Activated CD8-positive, alpha-beta memory T cell treated with anti-CD3 and anti-CD28 coated beads, Interleukin-2, amount 50 U/mL, for 48 hours (primary cell): ENCODE results near the gene PSRC1.
"Not testable (repeated sequence)": the region's sequence is repeated elsewhere in the genome, so short reads cannot be mapped to it uniquely, and the experiment has no call there.

Experiments used
- DNase-seq: peaks from one replicate; pipeline ENCODE4 v3.0.0-alpha.2; 2020

The PSRC1 gene

DNA sequence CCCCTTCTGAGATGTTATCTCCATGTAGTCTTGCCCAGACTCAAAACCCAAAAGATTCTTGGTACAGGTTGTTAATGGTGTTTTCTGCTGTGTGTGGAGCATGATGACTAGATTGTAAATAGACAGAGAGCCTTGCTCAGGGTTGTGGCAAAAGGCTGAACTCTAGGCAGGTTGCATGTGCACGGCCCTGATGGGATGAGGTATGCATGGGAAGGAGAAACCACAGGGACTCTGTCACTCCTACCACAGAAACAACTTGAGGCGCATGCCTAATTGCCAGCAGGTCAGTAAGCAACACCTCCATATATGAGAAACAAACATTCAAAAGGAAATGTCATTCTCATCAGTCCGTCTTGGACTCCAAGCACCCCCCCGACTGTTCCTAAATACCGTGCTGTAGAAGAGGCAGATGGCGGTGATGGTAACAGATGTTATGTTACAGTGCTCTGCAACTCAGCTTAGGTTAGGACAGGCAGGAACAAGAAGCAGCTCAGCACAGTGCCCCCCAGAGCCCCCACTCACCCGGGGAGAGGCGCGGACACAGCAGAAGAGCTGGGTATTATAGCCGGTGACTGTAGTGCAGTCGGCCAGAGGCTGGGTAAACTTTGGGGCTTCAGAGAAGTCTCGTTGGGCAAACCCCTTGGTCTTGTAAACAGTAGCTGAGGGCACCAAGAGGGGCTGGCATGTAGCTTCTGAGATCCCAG is 12.9 kb upstream of the PSRC1 start:
- DNase-seq, result no peak

DNA sequence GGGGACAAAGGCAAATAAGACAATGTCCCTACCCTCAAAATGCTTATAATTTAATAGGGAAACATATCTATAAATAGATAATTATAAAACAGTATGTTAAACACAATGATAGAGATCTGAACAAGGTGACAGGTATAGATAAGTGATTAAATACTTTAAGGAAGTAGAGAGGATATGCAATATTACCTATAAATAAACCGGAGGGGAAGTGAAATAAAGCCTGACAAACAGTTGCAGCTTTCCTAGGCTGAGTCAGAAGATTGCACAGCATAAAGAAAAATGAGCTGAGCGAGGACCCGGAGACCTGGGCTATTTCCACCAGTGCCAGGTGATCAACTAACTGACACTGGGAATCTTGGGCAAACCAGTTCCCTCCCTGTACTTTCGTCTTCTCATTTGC is 11.5 kb upstream of the PSRC1 start:
- no peak for DNase-seq

DNA sequence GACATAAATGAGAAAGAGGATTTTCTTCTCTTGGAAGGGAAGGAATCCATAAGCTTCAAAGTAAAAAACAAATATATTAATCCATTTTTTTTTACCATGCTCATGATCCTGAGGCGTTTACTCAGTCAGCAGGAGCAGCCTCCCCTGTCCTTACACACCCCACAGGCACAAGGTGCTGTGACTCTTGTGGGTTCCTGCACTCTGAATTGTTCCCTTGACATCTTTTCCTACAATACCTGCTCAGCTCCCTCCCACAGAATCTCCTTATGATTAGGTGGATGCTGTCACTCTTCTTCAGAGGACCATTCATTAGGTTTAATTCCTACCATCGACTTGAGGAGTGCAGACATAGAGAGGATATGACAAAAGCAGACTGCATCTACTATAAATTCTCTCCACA is 10.1 kb upstream of the PSRC1 start:
- no peak for DNase-seq

DNA sequence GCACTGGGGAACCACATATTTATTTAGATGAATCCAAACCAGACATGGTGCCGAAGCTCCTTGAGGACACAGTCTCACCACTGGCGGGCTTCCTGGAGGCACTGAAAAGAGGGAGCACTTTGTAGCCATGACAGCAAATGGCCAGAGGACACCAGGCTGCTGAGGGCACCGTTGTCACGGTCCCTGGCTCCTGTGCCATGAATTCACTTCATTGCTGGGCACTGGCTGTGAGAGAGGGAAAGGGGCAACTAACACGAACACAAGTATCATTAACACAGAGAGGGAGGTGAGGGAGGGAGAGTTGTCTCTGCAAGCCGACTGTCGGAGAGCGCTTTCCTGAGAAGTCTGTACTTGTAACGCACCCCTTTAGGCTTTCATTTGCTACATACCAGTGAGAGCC is 9.4 kb upstream of the PSRC1 start:
- DNase-seq, result no peak

DNA sequence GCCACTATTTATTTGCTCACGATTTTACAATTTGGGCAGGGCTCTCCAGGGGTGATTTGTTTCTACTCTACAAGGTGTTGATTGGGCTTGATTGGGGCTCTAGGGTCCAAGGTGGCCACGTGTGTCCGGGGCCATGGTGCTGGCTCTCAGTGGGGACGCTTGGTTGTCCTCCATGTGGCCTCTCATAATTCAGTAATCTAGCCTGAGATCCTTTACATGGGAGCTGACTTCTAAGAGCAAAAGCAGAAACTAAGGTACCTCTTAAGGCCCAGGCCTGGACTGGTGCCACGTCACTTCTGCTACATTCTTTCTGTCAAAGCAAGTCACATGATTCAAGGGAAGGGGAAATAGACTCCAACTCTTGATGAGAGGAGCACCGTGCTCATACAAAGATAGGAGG is 8.1 kb upstream of the PSRC1 start:
- DNase-seq, result no peak

DNA sequence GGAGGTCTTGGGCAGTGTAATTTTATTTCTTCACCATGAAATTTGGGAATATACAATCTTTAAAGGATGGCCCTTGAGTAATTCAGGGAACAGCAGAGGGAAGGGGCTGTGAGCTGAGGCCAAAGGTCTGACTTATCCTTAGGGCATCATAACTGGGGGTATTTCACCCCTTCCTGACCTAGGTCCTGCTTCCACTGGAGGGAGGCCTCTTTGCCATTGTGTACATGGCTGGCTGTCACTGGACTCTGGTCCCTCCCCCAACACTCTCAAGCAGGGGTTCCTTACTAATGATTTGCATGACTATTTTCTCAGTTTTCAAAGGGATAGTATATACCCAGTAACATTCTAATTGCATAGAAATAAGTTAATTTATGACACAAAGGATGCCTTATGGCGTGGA is 7.2 kb upstream of the PSRC1 start:
- no peak for DNase-seq

DNA sequence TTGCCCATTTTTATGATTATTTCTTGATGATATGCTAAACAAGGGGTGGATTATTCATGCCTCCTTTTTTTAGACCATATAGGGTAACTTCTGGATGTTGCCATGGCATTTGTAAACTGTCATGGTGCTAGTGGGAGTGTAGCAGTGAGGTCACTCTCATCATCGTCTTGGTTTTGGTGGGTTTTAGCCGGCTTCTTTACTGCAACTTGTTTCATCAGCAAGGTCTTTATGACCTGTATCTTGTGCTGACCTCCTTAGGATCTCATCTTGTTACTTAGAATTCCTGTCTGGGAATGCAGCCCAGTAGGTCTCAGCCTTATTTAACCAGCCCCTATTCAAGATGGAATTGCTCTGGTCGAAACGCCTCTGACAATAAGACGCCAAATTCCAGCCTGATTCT is 3.8 kb upstream of the PSRC1 start:
- DNase-seq, result not testable (repeated sequence)

DNA sequence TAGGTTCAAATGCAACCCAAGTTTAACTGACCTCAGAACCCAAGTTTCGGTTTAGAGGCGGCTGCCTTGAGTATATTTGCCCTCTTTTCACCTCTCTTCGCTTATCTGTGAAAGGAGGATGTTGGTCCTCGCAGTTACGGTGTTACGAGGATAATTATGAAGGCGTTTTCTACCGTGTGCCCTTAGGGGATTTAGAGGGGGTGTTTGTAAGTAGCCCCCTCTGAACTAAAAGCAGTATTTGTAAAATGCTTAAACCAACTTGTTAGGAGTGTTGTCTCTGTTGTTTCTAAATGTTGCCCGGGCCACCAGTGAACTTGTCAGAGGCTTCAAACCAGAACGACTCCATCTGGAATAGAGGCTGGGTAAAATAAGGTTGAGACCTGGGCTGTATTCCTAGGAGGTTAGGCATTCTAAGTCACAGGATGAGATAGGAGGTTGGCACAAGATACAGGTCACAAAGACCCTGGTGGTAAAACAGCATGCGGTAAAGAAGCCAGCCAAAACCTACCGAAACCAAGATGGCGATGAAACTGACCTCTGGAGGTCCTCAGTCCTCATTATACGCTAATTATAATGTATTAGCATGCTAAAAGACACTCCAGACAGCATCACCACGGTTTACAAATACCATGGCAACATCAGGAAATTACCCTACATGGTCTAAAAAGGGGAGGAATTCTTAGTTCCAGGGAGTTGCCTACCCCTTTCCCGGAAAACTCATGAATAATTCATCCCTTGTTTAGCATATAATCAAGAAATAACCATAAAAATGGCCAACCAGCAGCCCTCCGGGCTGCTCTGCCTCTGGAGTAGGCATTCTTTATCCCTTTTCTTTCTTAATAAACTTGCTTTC is 1.0 kb upstream of the PSRC1 start:
- no peak for DNase-seq

DNA sequence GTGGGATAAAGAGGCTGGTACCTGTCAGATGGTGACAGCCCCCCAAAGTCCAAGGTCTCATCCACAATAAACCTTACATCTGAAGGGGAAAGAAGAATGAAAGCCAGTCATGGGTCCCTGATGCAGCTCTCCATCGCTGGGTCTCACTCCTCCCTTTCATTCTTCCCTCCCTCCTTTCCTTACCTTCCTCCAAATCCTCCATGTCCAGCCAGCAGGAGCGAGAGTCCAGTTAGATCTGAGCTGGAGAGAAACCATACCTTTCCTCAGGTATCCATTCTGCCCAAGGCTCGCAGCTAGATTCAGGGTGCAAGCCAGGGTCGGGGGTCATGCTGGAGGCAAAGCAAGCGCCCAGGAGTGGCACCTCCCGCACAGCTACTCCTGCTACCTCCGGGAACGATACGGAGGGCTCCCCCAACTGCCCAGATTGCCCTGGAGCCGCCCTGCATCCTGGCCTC is 421 bp downstream of the PSRC1 start:
- DNase-seq, result no peak

DNA sequence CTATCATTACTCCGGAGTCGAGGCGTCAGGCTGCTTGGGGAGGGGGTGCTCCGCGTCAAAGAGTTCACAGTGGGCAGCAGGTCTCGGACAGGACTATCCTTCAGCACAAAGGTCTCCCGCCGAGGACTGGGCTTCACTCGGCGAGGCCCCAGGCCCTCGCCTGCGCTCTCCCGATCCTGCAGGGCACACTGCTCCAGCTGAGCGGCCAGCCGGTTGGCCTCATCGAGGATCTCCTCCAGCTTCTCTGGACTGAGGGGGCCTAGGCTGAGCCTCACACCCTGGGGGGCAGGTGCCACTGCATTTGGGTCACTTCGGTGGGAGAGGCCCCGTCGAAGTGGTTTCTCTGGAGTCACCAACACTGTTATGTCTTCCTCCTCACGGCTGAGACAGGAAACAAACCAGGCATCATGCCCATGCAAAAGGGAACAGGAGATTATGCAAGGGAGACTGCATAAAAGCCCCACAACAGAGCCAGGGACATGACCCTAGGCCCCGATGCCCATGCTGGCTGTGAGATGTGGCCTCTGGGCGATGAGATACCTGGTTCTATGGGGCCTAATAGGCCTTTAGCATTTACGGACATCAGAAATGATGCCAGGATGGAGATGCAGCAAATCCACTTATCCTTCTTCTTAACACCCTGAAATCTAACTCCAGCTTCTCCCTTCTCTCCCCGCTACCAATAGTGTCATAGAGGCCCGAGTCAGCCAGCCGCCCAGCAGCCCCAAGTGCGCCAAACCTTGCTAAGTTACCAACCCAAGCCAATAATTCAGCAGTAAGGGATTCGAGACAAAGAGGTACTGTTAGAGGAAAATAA is 1.1 kb downstream of the PSRC1 start:
- DNase-seq, result no peak

DNA sequence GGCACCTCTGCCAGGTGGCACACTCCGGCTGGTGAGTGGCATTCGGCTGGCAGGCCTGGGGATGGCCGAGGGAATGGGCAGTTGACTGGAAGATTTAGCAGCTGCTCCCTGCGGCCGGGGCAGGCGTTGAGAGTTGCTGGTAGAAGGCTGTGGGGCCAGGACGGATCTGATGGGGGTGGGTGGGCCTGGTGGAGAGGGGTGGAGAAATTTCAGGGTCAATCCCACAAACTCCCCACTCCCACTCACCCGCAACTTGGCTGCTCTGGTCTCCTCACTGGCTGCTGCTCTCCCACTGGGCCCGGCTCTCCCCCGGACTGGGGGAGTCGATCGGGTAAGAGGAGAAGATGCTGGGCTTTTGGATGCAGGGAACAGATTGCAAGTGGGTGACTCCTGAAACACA is 2.1 kb downstream of the PSRC1 start:
- no peak for DNase-seq

DNA sequence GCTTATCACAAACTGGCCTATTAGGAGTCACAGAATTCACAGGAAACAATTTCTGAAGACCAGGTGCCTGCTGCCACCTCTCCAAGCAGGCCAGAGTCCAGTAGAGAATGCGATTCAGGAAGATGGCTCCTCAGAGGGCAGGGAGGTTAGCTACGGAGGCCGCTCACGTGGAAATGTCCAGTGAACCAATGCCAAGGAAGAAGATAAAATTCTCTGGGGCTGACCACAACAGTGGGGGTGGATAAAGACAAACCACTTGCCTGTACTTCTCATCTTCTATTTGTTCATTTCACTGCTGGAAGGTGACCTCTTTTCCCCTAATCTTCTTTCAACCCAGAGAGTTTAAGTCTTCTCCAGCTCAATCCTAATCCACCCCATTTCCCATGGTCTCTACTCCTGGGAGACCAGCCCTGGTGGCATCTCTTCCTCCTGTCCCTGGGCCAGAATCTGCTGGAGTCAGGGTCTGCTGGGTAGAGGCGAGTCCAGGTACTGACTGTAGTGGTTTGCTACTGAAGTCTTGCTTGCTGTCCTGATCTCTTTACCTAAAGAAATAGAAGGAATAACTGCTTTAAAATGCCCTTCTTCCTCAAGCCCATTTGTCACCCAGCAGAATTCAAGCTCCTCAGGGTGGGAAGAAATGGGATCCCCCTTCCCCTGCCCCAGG is 3.2 kb downstream of the PSRC1 start:
- DNase-seq, result no peak

DNA sequence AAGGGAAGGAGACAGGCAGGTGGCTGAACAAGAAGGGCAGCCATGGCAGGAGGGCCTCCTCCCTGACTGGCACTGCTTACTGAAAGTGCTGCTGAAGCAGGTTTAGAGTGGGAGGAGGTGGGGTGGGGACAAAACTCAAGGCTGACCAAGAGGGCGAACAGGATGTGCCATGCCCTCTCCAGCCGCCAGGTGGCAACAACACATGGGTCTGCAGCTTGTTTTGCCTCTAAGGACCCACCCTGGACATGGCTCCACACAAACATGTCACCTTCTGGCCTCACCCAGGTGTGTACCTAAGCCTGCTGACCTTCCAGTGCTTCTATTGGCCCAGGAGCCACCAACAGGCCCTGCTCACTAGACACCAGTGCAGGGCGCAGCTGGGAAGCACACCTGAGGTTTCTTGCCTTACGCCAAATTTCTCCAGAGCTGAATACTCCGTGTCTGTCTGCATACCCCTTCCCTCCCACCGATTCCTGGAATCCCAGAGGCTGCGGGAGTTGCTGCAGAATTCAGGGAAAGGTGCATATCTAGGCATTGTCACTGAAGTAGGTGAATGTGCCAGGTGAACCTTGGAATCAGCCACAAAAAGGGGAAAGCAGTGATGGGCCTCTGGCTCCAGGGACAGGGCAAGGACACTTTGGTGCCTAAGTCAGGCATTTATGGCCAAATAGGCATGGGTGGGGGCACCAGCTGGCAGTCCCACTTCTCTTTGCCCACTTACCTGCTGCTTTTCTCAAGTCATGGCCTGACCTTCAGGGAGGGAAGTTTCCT is 5.3 kb downstream of the PSRC1 start:
- DNase-seq, result peak; percentile 86

DNA sequence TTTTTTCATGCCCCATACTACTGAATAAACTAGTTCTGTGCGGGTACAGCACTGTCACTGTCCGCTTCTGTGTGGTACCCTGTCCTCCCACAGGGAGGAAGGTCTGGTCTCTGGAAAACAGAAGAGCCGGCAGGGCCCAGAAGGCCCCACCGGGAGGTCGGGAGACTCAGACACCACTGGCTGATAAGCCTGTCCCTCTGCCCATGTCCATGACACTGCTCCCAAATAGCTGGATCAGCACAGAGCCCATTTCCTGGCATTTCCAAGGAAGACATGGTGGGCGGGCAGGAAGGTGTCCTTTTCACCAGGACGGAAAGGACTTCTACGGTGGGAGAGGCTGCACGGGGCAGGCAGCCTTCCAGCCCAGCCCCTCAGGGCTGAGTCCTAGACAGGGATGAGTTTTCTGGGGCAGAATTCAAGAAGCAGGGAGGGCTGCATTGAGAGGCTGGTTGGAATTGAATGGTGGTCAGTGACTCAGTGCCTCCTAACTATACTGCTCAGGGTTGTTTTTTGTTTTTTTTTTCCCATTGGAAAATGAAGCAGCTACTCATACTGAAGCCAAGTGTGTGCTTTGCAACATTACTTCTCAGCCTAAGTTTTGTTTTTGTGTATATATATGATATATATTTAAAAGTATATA is 7.1 kb downstream of the PSRC1 start:
- DNase-seq, result no peak

DNA sequence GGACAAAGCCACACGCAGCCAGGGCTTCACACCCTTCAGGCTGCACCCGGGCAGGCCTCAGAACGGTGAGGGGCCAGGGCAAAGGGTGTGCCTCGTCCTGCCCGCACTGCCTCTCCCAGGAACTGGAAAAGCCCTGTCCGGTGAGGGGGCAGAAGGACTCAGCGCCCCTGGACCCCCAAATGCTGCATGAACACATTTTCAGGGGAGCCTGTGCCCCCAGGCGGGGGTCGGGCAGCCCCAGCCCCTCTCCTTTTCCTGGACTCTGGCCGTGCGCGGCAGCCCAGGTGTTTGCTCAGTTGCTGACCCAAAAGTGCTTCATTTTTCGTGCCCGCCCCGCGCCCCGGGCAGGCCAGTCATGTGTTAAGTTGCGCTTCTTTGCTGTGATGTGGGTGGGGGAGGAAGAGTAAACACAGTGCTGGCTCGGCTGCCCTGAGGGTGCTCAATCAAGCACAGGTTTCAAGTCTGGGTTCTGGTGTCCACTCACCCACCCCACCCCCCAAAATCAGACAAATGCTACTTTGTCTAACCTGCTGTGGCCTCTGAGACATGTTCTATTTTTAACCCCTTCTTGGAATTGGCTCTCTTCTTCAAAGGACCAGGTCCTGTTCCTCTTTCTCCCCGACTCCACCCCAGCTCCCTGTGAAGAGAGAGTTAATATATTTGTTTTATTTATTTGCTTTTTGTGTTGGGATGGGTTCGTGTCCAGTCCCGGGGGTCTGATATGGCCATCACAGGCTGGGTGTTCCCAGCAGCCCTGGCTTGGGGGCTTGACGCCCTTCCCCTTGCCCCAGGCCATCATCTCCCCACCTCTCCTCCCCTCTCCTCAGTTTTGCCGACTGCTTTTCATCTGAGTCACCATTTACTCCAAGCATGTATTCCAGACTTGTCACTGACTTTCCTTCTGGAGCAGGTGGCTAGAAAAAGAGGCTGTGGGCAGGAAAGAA is 8.1 kb downstream of the PSRC1 start:
- no peak for DNase-seq

DNA sequence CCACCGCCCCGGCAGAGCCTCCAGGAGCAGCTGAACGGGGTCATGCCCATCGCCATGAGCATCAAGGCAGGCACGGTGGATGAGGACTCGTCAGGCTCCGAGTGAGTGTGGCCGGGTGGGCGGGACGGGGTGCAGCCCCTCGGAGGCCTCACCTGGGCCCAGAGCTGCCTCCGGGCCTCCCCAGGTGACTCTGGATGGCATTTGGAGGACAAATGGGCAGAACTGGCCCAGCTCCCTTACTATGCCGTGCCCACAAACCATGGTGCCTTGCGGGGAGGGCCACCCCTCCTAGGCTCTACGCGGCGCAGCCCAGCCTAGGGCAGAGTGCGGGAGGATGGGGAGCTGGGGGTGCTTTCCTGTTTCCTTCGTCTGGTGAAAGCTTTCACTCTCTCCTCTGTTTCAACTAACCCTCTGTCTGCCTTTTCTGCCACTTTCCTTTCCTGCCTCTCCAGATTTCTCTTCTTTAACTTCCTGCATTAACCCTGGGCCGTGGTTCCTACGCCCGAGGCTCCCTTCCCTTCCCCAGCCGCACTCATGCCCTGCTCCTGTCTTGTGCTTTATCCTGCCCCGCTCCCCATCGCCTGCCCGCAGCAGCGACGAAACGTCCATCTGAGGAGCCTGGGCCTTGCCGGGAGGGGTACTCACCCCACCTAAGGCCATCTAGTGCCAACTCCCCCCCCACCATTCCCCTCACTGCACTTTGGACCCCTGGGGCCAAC is 9.2 kb downstream of the PSRC1 start:
- no peak for DNase-seq

DNA sequence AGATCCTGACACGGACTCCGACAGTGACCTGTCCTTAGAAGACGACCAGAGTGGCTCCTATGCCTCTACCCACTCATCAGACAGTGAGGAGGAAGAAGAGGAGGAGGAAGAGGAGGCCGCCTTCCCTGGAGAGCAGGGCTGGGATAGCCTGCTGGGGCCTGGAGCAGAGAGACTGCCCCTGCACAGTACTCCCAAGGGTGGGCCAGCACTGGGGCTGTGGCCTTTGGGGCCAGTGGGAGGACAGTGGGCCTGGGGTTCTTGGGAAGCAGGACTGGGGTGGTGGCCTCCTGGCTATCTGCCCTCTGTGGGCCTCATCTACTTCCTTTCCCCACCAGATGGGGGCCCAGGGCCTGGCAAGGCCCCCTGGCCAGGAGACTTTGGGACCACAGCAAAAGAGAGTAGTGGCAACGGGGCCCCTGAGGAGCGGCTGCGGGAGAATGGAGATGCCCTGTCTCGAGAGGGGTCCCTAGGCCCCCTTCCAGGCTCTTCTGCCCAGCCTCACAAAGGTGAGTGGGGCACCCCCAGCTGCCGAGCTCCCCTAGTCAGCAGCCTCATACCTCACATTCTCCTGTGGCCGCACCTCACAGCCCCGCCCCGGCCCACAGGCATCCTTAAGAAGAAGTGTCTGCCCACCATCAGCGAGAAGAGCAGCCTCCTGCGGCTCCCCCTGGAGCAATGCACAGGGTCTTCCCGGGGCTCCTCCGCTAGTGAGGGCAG is 10.0 kb downstream of the PSRC1 start:
- no peak for DNase-seq

DNA sequence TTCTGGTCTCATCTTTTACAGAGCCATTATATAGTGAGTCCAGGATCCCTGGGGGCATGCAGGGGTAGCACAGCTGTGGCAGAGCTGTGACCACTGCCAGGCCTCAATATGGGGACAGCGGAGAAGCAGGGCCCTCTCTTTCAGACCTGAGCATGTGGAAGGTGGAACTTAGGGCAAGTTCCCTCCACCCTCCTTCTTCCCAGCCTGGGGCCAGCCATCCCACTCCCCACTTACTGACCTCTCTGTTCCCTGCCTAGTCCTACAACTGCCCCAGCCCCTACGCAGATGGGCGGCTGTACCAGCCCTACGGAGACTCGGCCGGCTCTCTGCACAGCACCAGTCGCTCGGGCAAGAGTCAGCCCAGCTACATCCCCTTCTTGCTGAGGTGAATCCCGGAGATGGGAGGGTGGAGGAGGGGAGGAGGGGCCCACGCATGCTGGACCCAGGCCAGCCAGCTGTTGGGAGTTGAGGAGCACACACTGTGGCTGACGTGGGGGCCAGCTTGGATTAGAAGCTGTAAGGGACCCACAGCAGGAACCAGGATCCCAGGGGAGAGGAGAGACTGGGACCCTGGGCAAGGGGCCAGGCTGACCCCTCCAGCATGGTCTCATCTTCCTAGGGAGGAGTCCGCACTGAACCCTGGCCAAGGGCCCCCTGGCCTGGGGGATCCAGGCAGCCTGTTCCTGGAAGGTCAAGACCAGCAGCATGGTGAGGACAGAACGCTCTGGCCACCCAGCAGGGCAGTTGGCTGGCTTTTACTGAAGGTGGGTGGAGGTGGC is 10.7 kb downstream of the PSRC1 start:
- no peak for DNase-seq
